ENCODE results near the gene RTP3.

DNA sequence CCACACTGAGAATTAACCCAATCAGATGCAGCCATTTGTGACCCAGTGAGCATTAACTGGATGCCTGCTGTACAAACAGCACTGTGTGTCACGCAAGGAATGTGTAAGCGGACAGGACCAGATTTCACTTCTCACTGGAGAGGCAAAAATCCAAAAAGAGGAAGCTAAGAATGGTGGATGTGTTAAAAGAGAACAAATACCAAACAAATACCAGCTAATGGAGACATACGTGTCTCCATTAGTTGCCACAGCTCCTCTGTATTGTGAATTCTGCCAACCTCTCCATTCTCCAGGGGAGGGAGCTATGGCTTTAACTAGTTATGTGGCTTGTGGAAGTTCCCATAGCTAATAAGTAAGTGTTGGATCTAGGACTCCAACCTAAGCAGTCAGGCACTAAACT lies 35.7 kb upstream of the RTP3 start:
- TF ChIP-seq, protein P1, sequence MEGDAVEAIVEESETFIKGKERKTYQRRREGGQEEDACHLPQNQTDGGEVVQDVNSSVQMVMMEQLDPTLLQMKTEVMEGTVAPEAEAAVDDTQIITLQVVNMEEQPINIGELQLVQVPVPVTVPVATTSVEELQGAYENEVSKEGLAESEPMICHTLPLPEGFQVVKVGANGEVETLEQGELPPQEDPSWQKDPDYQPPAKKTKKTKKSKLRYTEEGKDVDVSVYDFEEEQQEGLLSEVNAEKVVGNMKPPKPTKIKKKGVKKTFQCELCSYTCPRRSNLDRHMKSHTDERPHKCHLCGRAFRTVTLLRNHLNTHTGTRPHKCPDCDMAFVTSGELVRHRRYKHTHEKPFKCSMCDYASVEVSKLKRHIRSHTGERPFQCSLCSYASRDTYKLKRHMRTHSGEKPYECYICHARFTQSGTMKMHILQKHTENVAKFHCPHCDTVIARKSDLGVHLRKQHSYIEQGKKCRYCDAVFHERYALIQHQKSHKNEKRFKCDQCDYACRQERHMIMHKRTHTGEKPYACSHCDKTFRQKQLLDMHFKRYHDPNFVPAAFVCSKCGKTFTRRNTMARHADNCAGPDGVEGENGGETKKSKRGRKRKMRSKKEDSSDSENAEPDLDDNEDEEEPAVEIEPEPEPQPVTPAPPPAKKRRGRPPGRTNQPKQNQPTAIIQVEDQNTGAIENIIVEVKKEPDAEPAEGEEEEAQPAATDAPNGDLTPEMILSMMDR (IDR thresholded peaks at IDR 0.05): no peak
- no peak for TF ChIP-seq POLR2A (IDR thresholded peaks at IDR 0.05)
